Measurements from ENCODE around the gene PIK3C2B. TPM values are rescaled to one million over a fixed set of nuclear protein-coding genes. Genes with fewer than 3 reads are reported as not detected.
A peak's percentile ranks its signal among the peaks of the same experiment; 100 is the strongest.

PIK3C2B gene
- total and polyA plus RNA-seq, 9 donors: 22.0 to 37.1 (median 31.7) TPM

DNA sequence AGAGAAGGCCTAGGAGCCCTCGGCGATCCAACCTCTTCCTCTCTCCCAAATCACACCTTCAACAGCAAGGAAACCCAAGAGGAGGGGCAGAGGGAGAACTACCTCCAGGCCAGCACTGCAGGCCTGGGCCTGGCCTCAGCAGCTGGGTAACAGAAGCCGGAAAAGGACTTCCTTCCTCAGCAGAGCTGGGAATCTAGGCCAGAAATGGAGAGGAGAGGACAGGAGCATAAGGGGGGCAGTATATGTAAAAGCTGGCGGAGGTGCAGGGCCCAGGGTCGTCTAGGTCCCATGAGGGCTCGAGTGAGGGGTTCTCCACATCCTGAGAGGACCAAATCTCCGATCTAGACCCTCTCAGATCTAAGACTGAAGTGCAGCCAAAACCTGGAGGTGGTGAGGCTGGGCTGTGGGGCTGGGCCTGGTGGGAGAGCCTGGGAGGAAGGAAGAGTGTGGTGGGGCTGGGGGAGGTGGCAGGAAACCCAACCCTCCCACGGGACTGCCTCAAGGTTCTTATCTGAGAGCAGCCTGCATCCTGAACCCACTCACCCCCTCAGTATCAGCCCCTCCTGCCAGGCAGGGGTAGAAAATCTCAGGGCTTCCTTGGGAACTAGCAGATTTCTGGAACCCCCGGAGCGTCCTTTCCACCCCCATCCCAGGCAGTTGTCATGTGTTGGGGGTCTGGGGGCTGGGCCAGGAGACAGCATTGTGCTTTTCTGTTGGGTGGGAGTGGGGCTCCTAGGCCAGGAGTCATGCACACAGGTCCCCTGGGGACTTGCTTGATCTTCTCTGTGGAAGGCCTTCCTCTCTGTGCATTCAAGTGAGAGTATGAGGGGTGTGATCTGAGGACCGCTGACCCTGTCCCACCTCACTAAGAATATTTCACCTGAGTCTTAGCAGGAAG lies 33.0 kb downstream of the PIK3C2B start:
- Histone ChIP-seq H3K9me3 (replicated peaks; ENCODE audit: control insufficient read depth, low read depth, low read length) (no peaks in the 10 kb centered on the region), H3K27ac (ENCODE audit: low read length) (peak overlapping the region; percentile 56), H3K4me3 (ENCODE audit: low read length) (no peak overlapping the region), H3K27me3 (ENCODE audit: control insufficient read depth, insufficient read depth, low read length) (no peaks in the 10 kb centered on the region), H3K36me3 (ENCODE audit: control insufficient read depth, insufficient read depth, low read length) (peaks cover 64% of the 10 kb centered on the region), H3K4me1 (ENCODE audit: control insufficient read depth, insufficient read depth, low read length) (peaks cover 80% of the 10 kb centered on the region)
- peak; percentile 63 for DNase-seq
- 55% methylated on average over 4 of the region's 11 CpGs for WGBS (ENCODE audit: insufficient coverage)

GRCh38 chr1:204460346-204460745 lies 34.3 kb downstream of the PIK3C2B start:
- DNase-seq: no peak
- Histone ChIP-seq H3K4me1 (ENCODE audit: control insufficient read depth, insufficient read depth, low read length) (peaks cover 79% of the 10 kb centered on the region), H3K36me3 (ENCODE audit: control insufficient read depth, insufficient read depth, low read length) (peaks cover 67% of the 10 kb centered on the region), H3K27ac (ENCODE audit: low read length) (peak overlapping the region; percentile 56), H3K9me3 (replicated peaks; ENCODE audit: control insufficient read depth, low read depth, low read length) (no peaks in the 10 kb centered on the region), H3K27me3 (ENCODE audit: control insufficient read depth, insufficient read depth, low read length) (no peaks in the 10 kb centered on the region), H3K4me3 (ENCODE audit: low read length) (no peak overlapping the region)
- WGBS (ENCODE audit: insufficient coverage): 94% methylated on average over 3 of the region's 8 CpGs

GRCh38 chr1:204459706-204460105 lies 34.9 kb downstream of the PIK3C2B start:
- Histone ChIP-seq H3K36me3 (ENCODE audit: control insufficient read depth, insufficient read depth, low read length) (peaks cover 73% of the 10 kb centered on the region), H3K9me3 (replicated peaks; ENCODE audit: control insufficient read depth, low read depth, low read length) (no peaks in the 10 kb centered on the region), H3K4me1 (ENCODE audit: control insufficient read depth, insufficient read depth, low read length) (peaks cover 78% of the 10 kb centered on the region), H3K4me3 (ENCODE audit: low read length) (no peak overlapping the region), H3K27me3 (ENCODE audit: control insufficient read depth, insufficient read depth, low read length) (no peaks in the 10 kb centered on the region), H3K27ac (ENCODE audit: low read length) (no peak overlapping the region)
- 100% methylated on average over 1 of the region's 4 CpGs for WGBS (ENCODE audit: insufficient coverage)
- DNase-seq: no peak

DNA sequence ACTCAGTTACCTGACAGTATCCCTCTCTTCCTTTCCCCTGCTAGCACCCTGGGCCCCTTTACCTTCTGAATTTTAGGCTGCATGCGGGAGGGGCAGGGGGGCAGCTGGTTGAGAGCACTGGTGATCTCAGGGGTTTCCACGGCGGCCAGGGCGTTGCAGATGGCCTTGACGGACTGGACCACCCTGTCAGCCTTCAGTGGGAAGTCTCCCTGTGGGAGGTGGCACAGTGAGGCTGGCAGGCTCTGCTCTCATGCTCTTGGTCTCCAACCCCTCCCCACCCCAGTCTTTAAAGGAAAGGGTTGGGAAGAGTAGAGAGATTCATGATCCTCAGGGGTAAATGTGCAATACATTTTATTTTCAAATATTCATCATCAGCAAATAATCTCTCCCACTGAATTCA lies 36.9 kb downstream of the PIK3C2B start:
- Histone ChIP-seq H3K36me3 (ENCODE audit: control insufficient read depth, insufficient read depth, low read length) (peaks cover 85% of the 10 kb centered on the region), H3K4me1 (ENCODE audit: control insufficient read depth, insufficient read depth, low read length) (peaks cover 66% of the 10 kb centered on the region), H3K9me3 (replicated peaks; ENCODE audit: control insufficient read depth, low read depth, low read length) (no peaks in the 10 kb centered on the region), H3K27ac (ENCODE audit: low read length) (peak overlapping the region; percentile 93), H3K4me3 (ENCODE audit: low read length) (no peak overlapping the region), H3K27me3 (ENCODE audit: control insufficient read depth, insufficient read depth, low read length) (no peaks in the 10 kb centered on the region)
- 33% methylated on average over 2 of the region's 5 CpGs for WGBS (ENCODE audit: insufficient coverage)
- DNase-seq: no peak

GRCh38 chr1:204456826-204457442 lies 37.7 kb downstream of the PIK3C2B start:
- H3K4me3 ChIP-seq (ENCODE audit: low read length): no peak overlapping the region
- H3K27me3 ChIP-seq (ENCODE audit: control insufficient read depth, insufficient read depth, low read length): no peaks in the 10 kb centered on the region
- peak overlapping the region; percentile 93 for H3K27ac ChIP-seq (ENCODE audit: low read length)
- no peaks in the 10 kb centered on the region for H3K9me3 ChIP-seq (replicated peaks; ENCODE audit: control insufficient read depth, low read depth, low read length)
- DNase-seq: peak; percentile 99
- H3K4me1 ChIP-seq (ENCODE audit: control insufficient read depth, insufficient read depth, low read length): peaks cover 64% of the 10 kb centered on the region
- H3K36me3 ChIP-seq (ENCODE audit: control insufficient read depth, insufficient read depth, low read length): peaks cover 85% of the 10 kb centered on the region
- WGBS (ENCODE audit: insufficient coverage): 17% methylated on average over 2 of the region's 11 CpGs

- H3K4me1 ChIP-seq (ENCODE audit: control insufficient read depth, insufficient read depth, low read length): peaks cover 64% of the 10 kb centered on the region
- no peak overlapping the region for H3K4me3 ChIP-seq (ENCODE audit: low read length)
- peak overlapping the region; percentile 93 for H3K27ac ChIP-seq (ENCODE audit: low read length)
- WGBS (ENCODE audit: insufficient coverage): 97% methylated on average over 9 of the region's 9 CpGs
- no peaks in the 10 kb centered on the region for H3K27me3 ChIP-seq (ENCODE audit: control insufficient read depth, insufficient read depth, low read length)
- no peak for DNase-seq
- no peaks in the 10 kb centered on the region for H3K9me3 ChIP-seq (replicated peaks; ENCODE audit: control insufficient read depth, low read depth, low read length)
- H3K36me3 ChIP-seq (ENCODE audit: control insufficient read depth, insufficient read depth, low read length): peaks cover 88% of the 10 kb centered on the region
Observed at GRCh38 chr1:204455831-204456145, 38.8 kb downstream of the PIK3C2B start.

GRCh38 chr1:204455063-204455830 lies 39.4 kb downstream of the PIK3C2B start:
- H3K4me3 ChIP-seq (ENCODE audit: low read length): no peak overlapping the region
- no peaks in the 10 kb centered on the region for H3K27me3 ChIP-seq (ENCODE audit: control insufficient read depth, insufficient read depth, low read length)
- 65% methylated on average over 13 of the region's 18 CpGs for WGBS (ENCODE audit: insufficient coverage)
- H3K27ac ChIP-seq (ENCODE audit: low read length): no peak overlapping the region
- no peak for DNase-seq
- H3K4me1 ChIP-seq (ENCODE audit: control insufficient read depth, insufficient read depth, low read length): peaks cover 69% of the 10 kb centered on the region
- H3K9me3 ChIP-seq (replicated peaks; ENCODE audit: control insufficient read depth, low read depth, low read length): no peaks in the 10 kb centered on the region
- H3K36me3 ChIP-seq (ENCODE audit: control insufficient read depth, insufficient read depth, low read length): peaks cover 87% of the 10 kb centered on the region

GRCh38 chr1:204454476-204454875 lies 40.1 kb downstream of the PIK3C2B start:
- Histone ChIP-seq H3K27me3 (ENCODE audit: control insufficient read depth, insufficient read depth, low read length) (no peaks in the 10 kb centered on the region), H3K4me1 (ENCODE audit: control insufficient read depth, insufficient read depth, low read length) (peaks cover 72% of the 10 kb centered on the region), H3K27ac (ENCODE audit: low read length) (no peak overlapping the region), H3K9me3 (replicated peaks; ENCODE audit: control insufficient read depth, low read depth, low read length) (no peaks in the 10 kb centered on the region), H3K4me3 (ENCODE audit: low read length) (no peak overlapping the region), H3K36me3 (ENCODE audit: control insufficient read depth, insufficient read depth, low read length) (peaks cover 86% of the 10 kb centered on the region)
- WGBS (ENCODE audit: insufficient coverage): no CpG with 5 or more reads among the region's 4 CpGs
- no peak for DNase-seq

DNA sequence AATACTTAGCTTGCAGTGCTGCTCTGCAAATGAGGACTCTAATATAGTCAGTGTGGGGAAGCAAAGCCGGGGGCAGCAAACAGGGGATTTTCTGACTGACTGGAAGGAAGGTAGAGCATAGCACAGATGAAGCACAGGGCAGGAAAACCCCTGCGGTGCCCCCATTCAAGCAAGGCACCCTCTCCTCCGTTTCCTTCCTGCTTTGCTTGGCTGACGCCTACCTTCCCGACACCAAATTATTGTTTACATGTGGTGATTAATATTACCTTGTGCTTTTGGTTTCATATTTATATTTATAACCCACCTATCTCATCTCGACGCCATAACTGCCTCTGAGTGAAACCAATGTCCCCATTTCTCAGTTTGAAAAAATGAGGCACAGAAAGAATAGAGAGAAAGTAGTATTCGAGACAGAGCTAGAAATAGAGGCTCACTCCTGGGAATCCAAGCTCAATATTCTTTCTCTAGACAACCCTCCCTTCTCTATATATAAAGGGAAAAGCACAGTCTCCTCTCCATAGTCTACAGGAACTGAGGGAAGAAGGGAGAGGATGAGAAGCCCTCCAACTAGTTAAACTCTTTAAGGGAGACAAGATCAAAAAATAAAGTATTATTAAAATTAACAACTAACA lies 41.3 kb downstream of the PIK3C2B start:
- no peaks in the 10 kb centered on the region for H3K27me3 ChIP-seq (ENCODE audit: control insufficient read depth, insufficient read depth, low read length)
- no peaks in the 10 kb centered on the region for H3K9me3 ChIP-seq (replicated peaks; ENCODE audit: control insufficient read depth, low read depth, low read length)
- 80% methylated on average over 1 of the region's 8 CpGs for WGBS (ENCODE audit: insufficient coverage)
- H3K4me1 ChIP-seq (ENCODE audit: control insufficient read depth, insufficient read depth, low read length): peaks cover 77% of the 10 kb centered on the region
- peak overlapping the region; percentile 62 for H3K27ac ChIP-seq (ENCODE audit: low read length)
- no peak for DNase-seq
- H3K4me3 ChIP-seq (ENCODE audit: low read length): no peak overlapping the region
- H3K36me3 ChIP-seq (ENCODE audit: control insufficient read depth, insufficient read depth, low read length): peaks cover 89% of the 10 kb centered on the region
